OCI-LY7 (cell line): ENCODE data around the gene SPINK13.

ENCODE experiments used
- CTCF ChIP-seq: fragments of 200-600 bp; sonication (generic); conservative IDR thresholded peaks from 2 replicates; pipeline ENCODE4 v1.5.1; 2014; ENCODE audit warnings: mild to moderate bottlenecking, antibody characterized with exemption, low read length, moderate library complexity, mixed read lengths
- EZH2phosphoT487 ChIP-seq: fragments of 200-600 bp; sonication (generic); IDR thresholded peaks from 2 replicates; pipeline ENCODE4 v1.6.1; 2018; ENCODE audit warnings: low read depth, borderline replicate concordance, mild to moderate bottlenecking, mixed run types, antibody characterized with exemption, low read length, moderate library complexity, mixed read lengths

- TF ChIP-seq CTCF (no peak), EZH2phosphoT487 (no peak)
Measured at GRCh38 chr5:148238418-148238794, 30.2 kb upstream of the SPINK13 start, which contains the start of gene MARCOL.
